ENCODE measurements around the gene REX1BD. TPM values are rescaled to one million over a fixed set of nuclear protein-coding genes. Genes with fewer than 3 reads are reported as not detected.

The REX1BD gene
- total and polyA plus RNA-seq, 2 donors from 2014 or later: 56.9 to 104 TPM

DNA sequence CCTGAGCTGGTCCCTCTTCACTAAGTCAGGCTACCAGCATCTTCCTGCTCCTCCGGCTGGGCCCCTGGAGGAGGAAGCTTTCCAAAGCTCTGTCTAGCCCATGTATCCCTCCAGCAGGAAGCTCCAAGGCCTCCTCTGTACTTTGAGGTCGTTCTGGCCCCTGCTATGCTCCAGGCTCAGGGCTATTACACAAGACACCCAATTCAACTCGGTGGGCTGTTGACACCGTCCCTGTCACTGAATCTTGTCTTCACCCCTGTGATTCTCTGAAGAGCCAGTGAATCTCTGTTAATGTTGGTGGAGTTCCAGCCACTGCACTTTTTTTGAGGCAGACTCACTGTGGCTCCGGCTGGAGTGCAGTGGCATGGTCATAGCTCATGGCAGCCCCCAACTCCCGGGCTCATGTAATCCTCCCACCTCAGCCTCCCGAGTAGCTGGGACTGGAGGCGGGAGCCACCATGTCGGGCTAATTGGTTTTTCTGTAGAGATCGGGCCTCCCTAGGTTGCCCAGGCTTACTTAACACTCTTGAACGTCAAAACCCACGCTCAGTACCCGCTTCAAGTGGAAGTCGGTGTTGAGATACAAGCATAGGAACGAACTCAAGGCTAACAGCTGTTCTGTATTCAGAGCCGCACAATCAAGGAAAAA is 512 bp upstream of the REX1BD start:
- no peak for FAIRE-seq

GRCh38 chr19:18589380-18590272 is 1.0 kb downstream of the REX1BD start:
- FAIRE-seq (no peak), DNase-seq (peak; percentile 80 to 92 (median 88))
- H3K27ac ChIP-seq (ENCODE audit: low read depth in 2 of 2, low read length in 2 of 2): peak overlapping the region; percentile 68 to 87
- intact Hi-C loops (cut with DNase I): loop anchor here (10.0 kb wide), 1 partner anchor 255 kb away; no protein-coding TSS in a partner anchor
- peak overlapping the region; percentile 66 to 73 (median 71) for H3K4me3 ChIP-seq (ENCODE audit: low read length in 3 of 3)
- no peaks in the 10 kb centered on the region for H3K27me3 ChIP-seq (ENCODE audit: control insufficient read depth, insufficient read depth, low read length)
- peak overlapping the region in 1 of 3 donors; percentile 78 for H3K9ac ChIP-seq (ENCODE audit: low read length in 3 of 3)
- TF ChIP-seq, protein P1, sequence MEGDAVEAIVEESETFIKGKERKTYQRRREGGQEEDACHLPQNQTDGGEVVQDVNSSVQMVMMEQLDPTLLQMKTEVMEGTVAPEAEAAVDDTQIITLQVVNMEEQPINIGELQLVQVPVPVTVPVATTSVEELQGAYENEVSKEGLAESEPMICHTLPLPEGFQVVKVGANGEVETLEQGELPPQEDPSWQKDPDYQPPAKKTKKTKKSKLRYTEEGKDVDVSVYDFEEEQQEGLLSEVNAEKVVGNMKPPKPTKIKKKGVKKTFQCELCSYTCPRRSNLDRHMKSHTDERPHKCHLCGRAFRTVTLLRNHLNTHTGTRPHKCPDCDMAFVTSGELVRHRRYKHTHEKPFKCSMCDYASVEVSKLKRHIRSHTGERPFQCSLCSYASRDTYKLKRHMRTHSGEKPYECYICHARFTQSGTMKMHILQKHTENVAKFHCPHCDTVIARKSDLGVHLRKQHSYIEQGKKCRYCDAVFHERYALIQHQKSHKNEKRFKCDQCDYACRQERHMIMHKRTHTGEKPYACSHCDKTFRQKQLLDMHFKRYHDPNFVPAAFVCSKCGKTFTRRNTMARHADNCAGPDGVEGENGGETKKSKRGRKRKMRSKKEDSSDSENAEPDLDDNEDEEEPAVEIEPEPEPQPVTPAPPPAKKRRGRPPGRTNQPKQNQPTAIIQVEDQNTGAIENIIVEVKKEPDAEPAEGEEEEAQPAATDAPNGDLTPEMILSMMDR (IDR thresholded peaks at IDR 0.05; ENCODE audit: borderline replicate concordance, extremely low read depth, insufficient read depth): peak; percentile 22
- peaks cover 0 to 16% (median 0%) of the 10 kb centered on the region in 3 donors for H3K4me1 ChIP-seq (ENCODE audit: control insufficient read depth in 2 of 3, insufficient read depth in 2 of 3, low read depth in 1 of 3, low read length in 3 of 3)
- H3K36me3 ChIP-seq (ENCODE audit: control insufficient read depth in 2 of 3, insufficient read depth in 3 of 3, low read length in 3 of 3): peaks cover 0 to 3% (median 2%) of the 10 kb centered on the region in 3 donors
- H3K9me3 ChIP-seq (ENCODE audit: control insufficient read depth in 2 of 3, insufficient read depth in 1 of 3, low read length in 3 of 3): no peaks in the 10 kb centered on the region

More for the DNA sequence above, 512 bp upstream of the REX1BD start:
- DNase-seq: no peak
- Histone ChIP-seq H3K9me3 (ENCODE audit: control insufficient read depth in 2 of 3, insufficient read depth in 1 of 3, low read length in 3 of 3) (no peaks in the 10 kb centered on the region), H3K4me1 (ENCODE audit: control insufficient read depth in 2 of 3, insufficient read depth in 2 of 3, low read depth in 1 of 3, low read length in 3 of 3) (peaks cover 0 to 14% (median 0%) of the 10 kb centered on the region in 3 donors), H3K4me3 (ENCODE audit: low read length in 3 of 3) (peak overlapping the region; percentile 54 to 73 (median 71)), H3K27ac (ENCODE audit: low read depth in 2 of 2, low read length in 2 of 2) (peak overlapping the region; percentile 68 to 87), H3K36me3 (ENCODE audit: control insufficient read depth in 2 of 3, insufficient read depth in 3 of 3, low read length in 3 of 3) (peaks cover 0 to 3% (median 2%) of the 10 kb centered on the region in 3 donors), H3K9ac (ENCODE audit: low read length in 3 of 3) (peak overlapping the region in 2 of 3 donors; percentile 4 to 78), H3K27me3 (ENCODE audit: control insufficient read depth, insufficient read depth, low read length) (no peaks in the 10 kb centered on the region)
- TF ChIP-seq, protein P1 (IDR thresholded peaks at IDR 0.05; ENCODE audit: borderline replicate concordance, extremely low read depth, insufficient read depth): no peak
- intact Hi-C loops (cut with DNase I): no loop called here

DNA sequence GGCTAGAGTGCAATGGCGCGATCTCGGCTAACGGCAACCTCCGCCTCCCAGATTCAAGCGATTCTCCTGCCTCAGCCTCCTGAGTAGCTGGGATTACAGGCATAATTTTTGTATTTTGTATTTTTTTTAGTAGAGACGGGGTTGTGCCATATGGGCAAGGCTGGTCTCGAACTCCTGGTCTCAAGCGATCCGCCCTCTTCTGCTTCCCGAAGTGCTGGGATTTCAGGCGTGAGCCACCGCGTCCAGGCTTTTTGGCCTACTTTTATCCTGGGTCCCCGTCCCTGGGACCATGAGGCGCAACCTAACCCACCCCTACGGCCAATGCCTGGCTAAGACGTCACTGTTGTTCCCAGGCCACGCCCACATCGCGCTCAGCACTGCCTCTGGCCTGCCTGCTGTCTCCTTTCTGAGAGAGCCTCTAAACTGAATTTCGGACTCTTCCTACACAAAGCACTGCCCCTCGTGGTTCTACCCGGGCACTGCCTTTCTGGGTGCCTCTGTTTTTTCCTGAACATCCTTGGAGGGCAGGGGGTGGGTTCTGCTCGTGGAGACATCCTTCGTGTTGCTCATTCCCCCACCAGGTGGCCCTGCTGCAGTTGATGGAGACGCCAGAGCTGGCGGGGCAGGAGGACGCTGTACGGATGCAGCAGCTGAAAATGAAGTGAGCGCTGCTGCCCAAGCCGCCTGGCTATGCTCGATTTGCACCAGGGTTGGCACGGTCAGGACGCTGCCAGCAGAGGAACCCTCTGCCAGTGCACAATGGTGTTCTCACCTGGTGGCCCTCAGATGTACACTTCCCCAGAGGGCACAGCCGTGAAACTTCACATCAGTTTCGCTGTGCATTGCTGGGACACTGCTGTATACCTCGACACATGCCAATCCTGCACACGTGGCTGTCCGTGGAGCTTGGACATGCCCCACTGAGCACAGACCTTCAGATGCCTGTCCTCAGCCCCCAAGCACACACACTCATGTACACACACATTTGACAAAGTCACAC is 2.0 kb downstream of the REX1BD start:
- DNase-seq: peak; percentile 82 to 96 (median 94)
- FAIRE-seq: no peak
- peak overlapping the region in 1 of 3 donors; percentile 21 for H3K4me3 ChIP-seq (ENCODE audit: low read length in 3 of 3)

More for the DNA sequence above, 2.0 kb downstream of the REX1BD start:
- H3K36me3 ChIP-seq (ENCODE audit: control insufficient read depth in 2 of 3, insufficient read depth in 3 of 3, low read length in 3 of 3): peaks cover 0 to 3% (median 2%) of the 10 kb centered on the region in 3 donors
- no peaks in the 10 kb centered on the region for H3K9me3 ChIP-seq (ENCODE audit: control insufficient read depth in 2 of 3, insufficient read depth in 1 of 3, low read length in 3 of 3)
- intact Hi-C loops (cut with DNase I): loop anchor here (10.0 kb wide), 1 partner anchor 254 kb away; no protein-coding TSS in a partner anchor
- peaks cover 2% of the 10 kb centered on the region for H3K27me3 ChIP-seq (ENCODE audit: control insufficient read depth, insufficient read depth, low read length)
- H3K9ac ChIP-seq (ENCODE audit: low read length in 3 of 3): no peak overlapping the region
- no peak overlapping the region for H3K27ac ChIP-seq (ENCODE audit: low read depth in 2 of 2, low read length in 2 of 2)
- H3K4me1 ChIP-seq (ENCODE audit: control insufficient read depth in 2 of 3, insufficient read depth in 2 of 3, low read depth in 1 of 3, low read length in 3 of 3): peaks cover 0 to 19% (median 0%) of the 10 kb centered on the region in 3 donors
- TF ChIP-seq, protein P1 (IDR thresholded peaks at IDR 0.05; ENCODE audit: borderline replicate concordance, extremely low read depth, insufficient read depth): no peak
